HCT116 (cell line): ENCODE results near the gene FMN1. TPM values are rescaled to one million over a fixed set of nuclear protein-coding genes. Genes with fewer than 3 reads are reported as not detected.

ENCODE experiments used
- ATAC-seq: fragments of 200-7000 bp; cut with Tn5 transposase; 2 replicates; pipeline ENCODE4 v1.9.1; 2020; ENCODE audit warnings: mild to moderate bottlenecking, moderate library complexity
- BruUV-seq: library from RNA; stranded (reverse); fragments of 400-500 nt; replicated peaks from 2 replicates; lab custom pipeline; 2021; lab: Mats Ljungman, UMichigan
- CTCF ChIA-PET: fragments of 300-600 bp; sonication (Branson Sonifier 250); formaldehyde crosslinking; loops from one replicate; lab custom pipeline; 2021; ENCODE audit warnings: antibody characterized with exemption; lab: Charles Lee
- POLR2A ChIA-PET: fragments of 300-600, 350-600 bp; sonication (Branson Sonifier 250); formaldehyde crosslinking; loops from one replicate; lab custom pipeline; 2021; ENCODE audit warnings: antibody characterized with exemption; lab: Charles Lee
- RAD21 ChIA-PET, 2 experiments: fragments of 300-600 bp; sonication (Branson Sonifier 250); formaldehyde crosslinking; loops; one replicate each; lab custom pipeline; 2023; ENCODE audit warnings: low total read pairs in 2 of 2; ENCODE audit not compliant: uncharacterized antibody in 2 of 2, unreplicated experiment in 2 of 2, low non-redundant PET in 1 of 2; lab: Charles Lee
- DNase-seq: peaks from one replicate; pipeline ENCODE4 v3.0.0-alpha.2; 2010; ENCODE audit warnings: low read depth, low spot score
- H2AFZ ChIP-seq: fragments of 200-600 bp; shearing (Covaris generic), sonication (generic); 2 replicates; pipeline ENCODE4 v1.6.1; 2017; ENCODE audit warnings: low read depth, mixed run types, mixed read lengths, antibody characterized with exemption, low read length; ENCODE audit not compliant: poor library complexity, severe bottlenecking
- H3K27ac ChIP-seq: 2 replicates; pipeline ENCODE4 v1.5.1; 2012; ENCODE audit warnings: low read depth, low read length
- H3K27me3 ChIP-seq: fragments of 200-600 bp; sonication (generic); 2 replicates; pipeline ENCODE4 v1.6.1; 2016; ENCODE audit warnings: mixed run types, low read length, mixed read lengths; ENCODE audit not compliant: insufficient read depth
- H3K36me3 ChIP-seq, 2 experiments: fragments of 200-500 bp in 1 of 2; fragments of 200-600 bp in 1 of 2; sonication (Bioruptor generic) in 1 of 2; sonication (generic) in 1 of 2; 2 replicates each; pipeline versions ENCODE4 v1.5.1 to v1.6.1; 2014 to 2016; ENCODE audit warnings: low read length in 2 of 2, inconsistent platforms in 1 of 2, mixed read lengths in 1 of 2, mixed run types in 1 of 2; ENCODE audit not compliant: insufficient read depth in 2 of 2, control insufficient read depth in 1 of 2
- H3K4me1 ChIP-seq, 2 experiments: fragments of 200-600 bp in 1 of 2; sonication (generic) in 1 of 2; 2 replicates each; pipeline versions ENCODE4 v1.5.1 to v1.6.1; 2012 to 2017; ENCODE audit warnings: low read length in 2 of 2, inconsistent platforms in 1 of 2, mild to moderate bottlenecking in 1 of 2, mixed read lengths in 1 of 2, mixed run types in 1 of 2, moderate library complexity in 1 of 2; ENCODE audit not compliant: insufficient read depth in 2 of 2, control insufficient read depth in 1 of 2
- H3K4me2 ChIP-seq: fragments of 200-600 bp; sonication (generic); 2 replicates; pipeline ENCODE4 v1.6.1; 2017; ENCODE audit warnings: mixed run types, low read length, mixed read lengths
- H3K4me3 ChIP-seq, 2 experiments: fragments of 200-600 bp in 1 of 2; sonication (generic) in 1 of 2; replicated peaks in 1 of 2; 2 replicates each; pipeline ENCODE4 v1.5.1; 2011 to 2016; ENCODE audit warnings: low read length in 2 of 2, control low read depth in 1 of 2, low read depth in 1 of 2, mild to moderate bottlenecking in 1 of 2, mixed read lengths in 1 of 2, mixed run types in 1 of 2
- H3K79me2 ChIP-seq: fragments of 200-600 bp; sonication (generic); 2 replicates; pipeline ENCODE4 v1.6.1; 2017; ENCODE audit warnings: mild to moderate bottlenecking, mixed run types, low read length, moderate library complexity, mixed read lengths; ENCODE audit not compliant: insufficient read depth
- H3K9ac ChIP-seq: fragments of 200-600 bp; sonication (generic); 2 replicates; pipeline ENCODE4 v1.6.1; 2016; ENCODE audit warnings: low read length, mixed read lengths
- H3K9me2 ChIP-seq: fragments of 200-600 bp; sonication (generic), shearing (Covaris generic); 2 replicates; pipeline ENCODE4 v1.6.1; 2017; ENCODE audit warnings: mixed run types, mild to moderate bottlenecking, moderate library complexity; ENCODE audit not compliant: insufficient read depth
- H3K9me3 ChIP-seq, 2 experiments: fragments of 200-500 bp in 1 of 2; fragments of 200-600 bp in 1 of 2; sonication (Bioruptor generic) in 1 of 2; sonication (generic) in 1 of 2; 2 replicates each; pipeline ENCODE4 v1.6.1; 2014 to 2017; ENCODE audit warnings: low read length in 2 of 2, mixed read lengths in 2 of 2, inconsistent platforms in 1 of 2, low read depth in 1 of 2, mild to moderate bottlenecking in 1 of 2, mixed run types in 1 of 2, moderate library complexity in 1 of 2; ENCODE audit not compliant: control insufficient read depth in 1 of 2, insufficient read depth in 1 of 2
- H4K20me1 ChIP-seq: fragments of 200-600 bp; sonication (generic), shearing (Covaris generic); 2 replicates; pipeline ENCODE4 v1.6.1; 2017; ENCODE audit warnings: mixed run types, mild to moderate bottlenecking, moderate library complexity; ENCODE audit not compliant: insufficient read depth
- CBX3 ChIP-seq: IDR thresholded peaks from 2 replicates; pipeline ENCODE4 v1.6.1; 2012; ENCODE audit warnings: low read depth
- EGR1 ChIP-seq: IDR thresholded peaks from 2 replicates; pipeline ENCODE4 v1.6.1; 2012; ENCODE audit warnings: low read depth
- ELF1 ChIP-seq: IDR thresholded peaks from 2 replicates; pipeline ENCODE4 v1.6.1; 2012; ENCODE audit warnings: low read depth, borderline replicate concordance
- EZH2 ChIP-seq: fragments of 200-600 bp; sonication (generic); IDR thresholded peaks from 2 replicates; pipeline ENCODE4 v1.6.1; 2017; ENCODE audit warnings: antibody characterized with exemption, mixed run types
- EZH2phosphoT487 ChIP-seq: fragments of 200-600 bp; IDR thresholded peaks from 2 replicates; pipeline ENCODE4 v1.6.1; 2018; ENCODE audit warnings: antibody characterized with exemption, borderline replicate concordance
- FOSL1 ChIP-seq: IDR thresholded peaks from 2 replicates; pipeline ENCODE4 v1.6.1; 2012; ENCODE audit warnings: low read depth
- JUND ChIP-seq: IDR thresholded peaks from 2 replicates; pipeline ENCODE4 v1.6.1; 2012
- POLR2A ChIP-seq: IDR thresholded peaks from 2 replicates; pipeline ENCODE4 v1.7.0; 2011; ENCODE audit warnings: borderline replicate concordance; ENCODE audit not compliant: insufficient read depth, insufficient read length; ENCODE audit errors: extremely low read depth
- RAD21 ChIP-seq: IDR thresholded peaks from 2 replicates; pipeline ENCODE4 v1.6.1; 2012; ENCODE audit warnings: low read depth, mild to moderate bottlenecking
- SIN3A ChIP-seq: IDR thresholded peaks from 2 replicates; pipeline ENCODE4 v1.6.1; 2012; ENCODE audit warnings: low read depth
- SP1 ChIP-seq: IDR thresholded peaks from 2 replicates; pipeline ENCODE4 v1.6.1; 2012; ENCODE audit warnings: low read depth
- SRF ChIP-seq: IDR thresholded peaks from 2 replicates; pipeline ENCODE4 v1.6.1; 2012; ENCODE audit warnings: low read depth
- YY1 ChIP-seq: IDR thresholded peaks from 2 replicates; pipeline ENCODE4 v1.6.1; 2011; ENCODE audit warnings: low read length, low read depth, moderate library complexity, mild to moderate bottlenecking; ENCODE audit not compliant: insufficient replicate concordance; ENCODE audit errors: extremely low read depth
- ZFX ChIP-seq: fragments of 450-650 bp; IDR thresholded peaks from 2 replicates; pipeline ENCODE4 v1.6.1; 2017
- ZNF274 ChIP-seq: fragments of 200-500 bp; sonication (Bioruptor generic); IDR thresholded peaks from 2 replicates; pipeline ENCODE4 v1.6.1; 2014; ENCODE audit warnings: mild to moderate bottlenecking, low read depth, low read length, inconsistent platforms
- intact Hi-C: fragments of 100-400 bp; cut with micrococcal nuclease; formaldehyde crosslinking; loops from 2 replicates; pipeline ENCODE4 v1.10.0; 2022
- total RNA-seq: library from RNA; stranded (reverse); gene quantifications from one replicate; pipeline ENCODE4 v1.2.1, GENCODE V29; 2021; ENCODE audit not compliant: unreplicated experiment
- TF ChIP-seq, protein P1 (sequence below): IDR thresholded peaks from 2 replicates; pipeline ENCODE4 v1.6.1; 2011; ENCODE audit warnings: mild to moderate bottlenecking, low read length, moderate library complexity; ENCODE audit not compliant: insufficient replicate concordance; ENCODE audit errors: extremely low read depth
- TF ChIP-seq, protein P2 (sequence below), 3 experiments: fragments of 200-600 bp in 1 of 3; sonication (generic) in 1 of 3; IDR thresholded peaks in 2 of 3; conservative IDR thresholded peaks in 1 of 3; 2 replicates each; pipeline ENCODE4 v1.5.1; 2012 to 2017; ENCODE audit warnings: low read depth in 2 of 3, low read length in 2 of 3, antibody characterized with exemption in 1 of 3, borderline replicate concordance in 1 of 3, control low read depth in 1 of 3, mild to moderate bottlenecking in 1 of 3, mixed read lengths in 1 of 3, mixed run types in 1 of 3, moderate library complexity in 1 of 3; ENCODE audit not compliant: insufficient read depth in 1 of 3
- TF ChIP-seq, protein P3 (sequence below): IDR thresholded peaks from 2 replicates; pipeline ENCODE4 v1.6.1; 2012
- TF ChIP-seq, protein P4 (sequence below): IDR thresholded peaks from 2 replicates; pipeline ENCODE4 v1.6.1; 2012
- TF ChIP-seq, protein P5 (sequence below): IDR thresholded peaks from 2 replicates; pipeline ENCODE4 v1.6.1; 2012; ENCODE audit warnings: low read depth

Gene FMN1
- total RNA-seq, 1 experiment from 2014 or later = 0.39 TPM

DNA sequence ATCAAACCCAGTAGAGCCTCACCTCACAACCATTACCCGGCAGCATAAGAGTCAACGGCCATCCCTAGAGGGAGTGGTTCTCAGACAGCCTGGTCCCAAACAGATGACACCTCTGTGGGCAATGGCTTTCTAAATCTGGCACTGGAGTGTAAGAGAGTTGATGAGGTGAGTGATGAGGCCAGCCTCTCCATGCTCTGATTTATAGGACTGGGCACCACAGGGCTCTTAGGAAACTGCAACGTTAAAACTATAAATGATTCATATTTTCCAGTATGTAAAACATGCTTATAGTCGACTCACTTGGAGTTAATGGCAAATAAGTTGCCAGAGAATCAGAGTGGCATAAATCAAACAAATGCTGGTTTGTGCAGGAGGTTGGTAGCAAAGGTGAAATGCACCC, 289.0 kb downstream of the FMN1 start:
- BruUV-seq = no TSS peak
- H3K4me2 ChIP-seq = no peak overlapping the region
- TF ChIP-seq FOSL1 (no peak), CBX3 (no peak), JUND (no peak), YY1 (no peak), EGR1 (no peak), POLR2A (no peak), ELF1 (no peak), SP1 (no peak), SIN3A (no peak), SRF (no peak), EZH2 (no peak), ZNF274 (no peak), RAD21 (no peak), EZH2phosphoT487 (no peak), ZFX (no peak)
- TF ChIP-seq, protein P1, sequence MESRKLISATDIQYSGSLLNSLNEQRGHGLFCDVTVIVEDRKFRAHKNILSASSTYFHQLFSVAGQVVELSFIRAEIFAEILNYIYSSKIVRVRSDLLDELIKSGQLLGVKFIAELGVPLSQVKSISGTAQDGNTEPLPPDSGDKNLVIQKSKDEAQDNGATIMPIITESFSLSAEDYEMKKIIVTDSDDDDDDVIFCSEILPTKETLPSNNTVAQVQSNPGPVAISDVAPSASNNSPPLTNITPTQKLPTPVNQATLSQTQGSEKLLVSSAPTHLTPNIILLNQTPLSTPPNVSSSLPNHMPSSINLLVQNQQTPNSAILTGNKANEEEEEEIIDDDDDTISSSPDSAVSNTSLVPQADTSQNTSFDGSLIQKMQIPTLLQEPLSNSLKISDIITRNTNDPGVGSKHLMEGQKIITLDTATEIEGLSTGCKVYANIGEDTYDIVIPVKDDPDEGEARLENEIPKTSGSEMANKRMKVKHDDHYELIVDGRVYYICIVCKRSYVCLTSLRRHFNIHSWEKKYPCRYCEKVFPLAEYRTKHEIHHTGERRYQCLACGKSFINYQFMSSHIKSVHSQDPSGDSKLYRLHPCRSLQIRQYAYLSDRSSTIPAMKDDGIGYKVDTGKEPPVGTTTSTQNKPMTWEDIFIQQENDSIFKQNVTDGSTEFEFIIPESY = no peak
- TF ChIP-seq, protein P2, sequence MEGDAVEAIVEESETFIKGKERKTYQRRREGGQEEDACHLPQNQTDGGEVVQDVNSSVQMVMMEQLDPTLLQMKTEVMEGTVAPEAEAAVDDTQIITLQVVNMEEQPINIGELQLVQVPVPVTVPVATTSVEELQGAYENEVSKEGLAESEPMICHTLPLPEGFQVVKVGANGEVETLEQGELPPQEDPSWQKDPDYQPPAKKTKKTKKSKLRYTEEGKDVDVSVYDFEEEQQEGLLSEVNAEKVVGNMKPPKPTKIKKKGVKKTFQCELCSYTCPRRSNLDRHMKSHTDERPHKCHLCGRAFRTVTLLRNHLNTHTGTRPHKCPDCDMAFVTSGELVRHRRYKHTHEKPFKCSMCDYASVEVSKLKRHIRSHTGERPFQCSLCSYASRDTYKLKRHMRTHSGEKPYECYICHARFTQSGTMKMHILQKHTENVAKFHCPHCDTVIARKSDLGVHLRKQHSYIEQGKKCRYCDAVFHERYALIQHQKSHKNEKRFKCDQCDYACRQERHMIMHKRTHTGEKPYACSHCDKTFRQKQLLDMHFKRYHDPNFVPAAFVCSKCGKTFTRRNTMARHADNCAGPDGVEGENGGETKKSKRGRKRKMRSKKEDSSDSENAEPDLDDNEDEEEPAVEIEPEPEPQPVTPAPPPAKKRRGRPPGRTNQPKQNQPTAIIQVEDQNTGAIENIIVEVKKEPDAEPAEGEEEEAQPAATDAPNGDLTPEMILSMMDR (IDR thresholded peaks at IDR 0.05 in 2 of 3, conservative IDR thresholded peaks at IDR 0.05 in 1 of 3; ENCODE audit: borderline replicate concordance in 1 of 3, insufficient read depth in 1 of 3, low read depth in 2 of 3, low read length in 2 of 3) = no peak
- TF ChIP-seq, protein P3, sequence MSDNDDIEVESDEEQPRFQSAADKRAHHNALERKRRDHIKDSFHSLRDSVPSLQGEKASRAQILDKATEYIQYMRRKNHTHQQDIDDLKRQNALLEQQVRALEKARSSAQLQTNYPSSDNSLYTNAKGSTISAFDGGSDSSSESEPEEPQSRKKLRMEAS = no peak
- TF ChIP-seq, protein P4, sequence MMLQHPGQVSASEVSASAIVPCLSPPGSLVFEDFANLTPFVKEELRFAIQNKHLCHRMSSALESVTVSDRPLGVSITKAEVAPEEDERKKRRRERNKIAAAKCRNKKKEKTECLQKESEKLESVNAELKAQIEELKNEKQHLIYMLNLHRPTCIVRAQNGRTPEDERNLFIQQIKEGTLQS = no peak
- TF ChIP-seq, protein P5, sequence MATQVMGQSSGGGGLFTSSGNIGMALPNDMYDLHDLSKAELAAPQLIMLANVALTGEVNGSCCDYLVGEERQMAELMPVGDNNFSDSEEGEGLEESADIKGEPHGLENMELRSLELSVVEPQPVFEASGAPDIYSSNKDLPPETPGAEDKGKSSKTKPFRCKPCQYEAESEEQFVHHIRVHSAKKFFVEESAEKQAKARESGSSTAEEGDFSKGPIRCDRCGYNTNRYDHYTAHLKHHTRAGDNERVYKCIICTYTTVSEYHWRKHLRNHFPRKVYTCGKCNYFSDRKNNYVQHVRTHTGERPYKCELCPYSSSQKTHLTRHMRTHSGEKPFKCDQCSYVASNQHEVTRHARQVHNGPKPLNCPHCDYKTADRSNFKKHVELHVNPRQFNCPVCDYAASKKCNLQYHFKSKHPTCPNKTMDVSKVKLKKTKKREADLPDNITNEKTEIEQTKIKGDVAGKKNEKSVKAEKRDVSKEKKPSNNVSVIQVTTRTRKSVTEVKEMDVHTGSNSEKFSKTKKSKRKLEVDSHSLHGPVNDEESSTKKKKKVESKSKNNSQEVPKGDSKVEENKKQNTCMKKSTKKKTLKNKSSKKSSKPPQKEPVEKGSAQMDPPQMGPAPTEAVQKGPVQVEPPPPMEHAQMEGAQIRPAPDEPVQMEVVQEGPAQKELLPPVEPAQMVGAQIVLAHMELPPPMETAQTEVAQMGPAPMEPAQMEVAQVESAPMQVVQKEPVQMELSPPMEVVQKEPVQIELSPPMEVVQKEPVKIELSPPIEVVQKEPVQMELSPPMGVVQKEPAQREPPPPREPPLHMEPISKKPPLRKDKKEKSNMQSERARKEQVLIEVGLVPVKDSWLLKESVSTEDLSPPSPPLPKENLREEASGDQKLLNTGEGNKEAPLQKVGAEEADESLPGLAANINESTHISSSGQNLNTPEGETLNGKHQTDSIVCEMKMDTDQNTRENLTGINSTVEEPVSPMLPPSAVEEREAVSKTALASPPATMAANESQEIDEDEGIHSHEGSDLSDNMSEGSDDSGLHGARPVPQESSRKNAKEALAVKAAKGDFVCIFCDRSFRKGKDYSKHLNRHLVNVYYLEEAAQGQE = no peak
- intact Hi-C loops = no loop called here
- no peaks in the 10 kb centered on the region for H3K36me3 ChIP-seq
- no peaks in the 10 kb centered on the region for H3K79me2 ChIP-seq
- no peak overlapping the region for H3K9ac ChIP-seq
- ChIA-PET POLR2A (no interaction called here), CTCF (interaction anchor here (1.3 kb wide), 1 partner anchor 62 kb away, joined by 3 read pairs; no protein-coding TSS in a partner anchor), RAD21 (no interaction called here)
- DNase-seq (no peak), ATAC-seq (no peak)
- H3K27me3 ChIP-seq = no peaks in the 10 kb centered on the region
- no peaks in the 10 kb centered on the region for H3K9me2 ChIP-seq
- no peaks in the 10 kb centered on the region for H3K4me1 ChIP-seq
- no peak overlapping the region for H2AFZ ChIP-seq
- no peaks in the 10 kb centered on the region for H4K20me1 ChIP-seq
- H3K9me3 ChIP-seq = no peaks in the 10 kb centered on the region
- no peak overlapping the region for H3K4me3 ChIP-seq
- H3K27ac ChIP-seq = no peak overlapping the region
